OCI-LY1 (cell line): ENCODE data around the gene WNT8A.

Source experiments
- EZH2 ChIP-seq: fragments of 200-600 bp; sonication (generic), shearing (Covaris generic); IDR thresholded peaks from 2 replicates; pipeline ENCODE4 v1.8.0; 2017; ENCODE audit warnings: borderline replicate concordance, mixed run types, mild to moderate bottlenecking, antibody characterized with exemption, low read length, moderate library complexity, mixed read lengths
- TF ChIP-seq, protein P1 (sequence below): fragments of 200-600 bp; sonication (generic), shearing (Covaris generic); IDR thresholded peaks from 2 replicates; pipeline ENCODE4 v1.5.1; 2017; ENCODE audit warnings: mild to moderate bottlenecking, antibody characterized with exemption, low read length, moderate library complexity, mixed read lengths

DNA sequence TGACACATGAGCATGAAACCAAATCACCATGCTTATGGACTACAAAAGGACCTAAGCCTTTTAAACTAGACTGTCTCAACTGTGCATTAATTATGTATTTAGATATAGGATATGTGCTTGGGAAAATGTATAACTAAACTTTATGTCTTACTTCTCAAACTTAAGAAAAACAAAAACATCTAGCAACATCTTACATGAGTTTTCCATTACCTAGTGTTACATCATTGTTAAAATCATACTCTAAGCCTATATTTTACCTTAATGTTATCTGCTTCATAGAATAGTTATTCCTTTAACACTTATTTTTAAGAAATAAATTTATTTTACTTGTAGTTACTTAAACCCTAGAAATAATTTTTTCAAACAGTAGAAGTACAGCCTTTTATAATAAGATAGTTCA lies 31.4 kb downstream of the WNT8A start:
- TF ChIP-seq, protein P1, sequence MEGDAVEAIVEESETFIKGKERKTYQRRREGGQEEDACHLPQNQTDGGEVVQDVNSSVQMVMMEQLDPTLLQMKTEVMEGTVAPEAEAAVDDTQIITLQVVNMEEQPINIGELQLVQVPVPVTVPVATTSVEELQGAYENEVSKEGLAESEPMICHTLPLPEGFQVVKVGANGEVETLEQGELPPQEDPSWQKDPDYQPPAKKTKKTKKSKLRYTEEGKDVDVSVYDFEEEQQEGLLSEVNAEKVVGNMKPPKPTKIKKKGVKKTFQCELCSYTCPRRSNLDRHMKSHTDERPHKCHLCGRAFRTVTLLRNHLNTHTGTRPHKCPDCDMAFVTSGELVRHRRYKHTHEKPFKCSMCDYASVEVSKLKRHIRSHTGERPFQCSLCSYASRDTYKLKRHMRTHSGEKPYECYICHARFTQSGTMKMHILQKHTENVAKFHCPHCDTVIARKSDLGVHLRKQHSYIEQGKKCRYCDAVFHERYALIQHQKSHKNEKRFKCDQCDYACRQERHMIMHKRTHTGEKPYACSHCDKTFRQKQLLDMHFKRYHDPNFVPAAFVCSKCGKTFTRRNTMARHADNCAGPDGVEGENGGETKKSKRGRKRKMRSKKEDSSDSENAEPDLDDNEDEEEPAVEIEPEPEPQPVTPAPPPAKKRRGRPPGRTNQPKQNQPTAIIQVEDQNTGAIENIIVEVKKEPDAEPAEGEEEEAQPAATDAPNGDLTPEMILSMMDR: no peak
- TF ChIP-seq EZH2: no peak
